ENCODE measurements around the gene HEXB.

DNA sequence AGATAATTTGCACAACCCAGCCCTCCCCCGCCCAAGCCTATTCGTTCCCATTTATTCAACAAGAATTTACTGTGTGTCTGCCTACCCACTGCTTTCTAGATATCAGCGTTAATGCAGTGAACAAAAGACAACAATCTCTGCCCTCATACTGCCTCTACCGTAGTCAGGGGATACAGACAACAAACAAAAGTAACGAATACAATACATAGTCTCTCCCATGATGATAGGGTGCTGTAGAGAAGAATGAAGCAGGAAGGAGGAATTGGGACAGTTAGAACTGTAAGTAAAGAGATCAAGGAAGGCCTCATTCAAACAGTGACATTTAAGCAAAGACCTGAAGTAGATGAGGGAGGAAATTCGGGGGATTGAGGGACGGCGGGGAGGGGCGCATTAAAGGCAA lies 80.2 kb downstream of the HEXB start:
- TF ChIP-seq, protein P1, sequence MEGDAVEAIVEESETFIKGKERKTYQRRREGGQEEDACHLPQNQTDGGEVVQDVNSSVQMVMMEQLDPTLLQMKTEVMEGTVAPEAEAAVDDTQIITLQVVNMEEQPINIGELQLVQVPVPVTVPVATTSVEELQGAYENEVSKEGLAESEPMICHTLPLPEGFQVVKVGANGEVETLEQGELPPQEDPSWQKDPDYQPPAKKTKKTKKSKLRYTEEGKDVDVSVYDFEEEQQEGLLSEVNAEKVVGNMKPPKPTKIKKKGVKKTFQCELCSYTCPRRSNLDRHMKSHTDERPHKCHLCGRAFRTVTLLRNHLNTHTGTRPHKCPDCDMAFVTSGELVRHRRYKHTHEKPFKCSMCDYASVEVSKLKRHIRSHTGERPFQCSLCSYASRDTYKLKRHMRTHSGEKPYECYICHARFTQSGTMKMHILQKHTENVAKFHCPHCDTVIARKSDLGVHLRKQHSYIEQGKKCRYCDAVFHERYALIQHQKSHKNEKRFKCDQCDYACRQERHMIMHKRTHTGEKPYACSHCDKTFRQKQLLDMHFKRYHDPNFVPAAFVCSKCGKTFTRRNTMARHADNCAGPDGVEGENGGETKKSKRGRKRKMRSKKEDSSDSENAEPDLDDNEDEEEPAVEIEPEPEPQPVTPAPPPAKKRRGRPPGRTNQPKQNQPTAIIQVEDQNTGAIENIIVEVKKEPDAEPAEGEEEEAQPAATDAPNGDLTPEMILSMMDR (conservative IDR thresholded peaks at IDR 0.05; ENCODE audit: low read depth, low read length), result no peak
- TF ChIP-seq EZH2 (IDR thresholded peaks at IDR 0.05; ENCODE audit: borderline replicate concordance, low read depth, low read length, poor library complexity, severe bottlenecking), result no peak
